Uterus (tissue), 2 donors: ENCODE measurements around the gene TOE1.

Experiments
- POLR2A ChIP-seq, 2 donors: fragments of 450-650 bp; IDR thresholded peaks; one replicate each; pipeline ENCODE4 v1.6.1; 2016; ENCODE audit warnings: antibody characterized with exemption in 2 of 2, mild to moderate bottlenecking in 1 of 2, moderate library complexity in 1 of 2
- TF ChIP-seq, protein P1 (sequence below), 4 experiments: fragments of 200-600 bp in 2 of 4; fragments of 450-650 bp in 2 of 4; sonication (generic) in 2 of 4; IDR thresholded peaks; one replicate each; pipeline ENCODE4 v1.5.1; 2016 to 2019; ENCODE audit warnings: antibody characterized with exemption in 4 of 4, mild to moderate bottlenecking in 2 of 4, moderate library complexity in 1 of 4

DNA sequence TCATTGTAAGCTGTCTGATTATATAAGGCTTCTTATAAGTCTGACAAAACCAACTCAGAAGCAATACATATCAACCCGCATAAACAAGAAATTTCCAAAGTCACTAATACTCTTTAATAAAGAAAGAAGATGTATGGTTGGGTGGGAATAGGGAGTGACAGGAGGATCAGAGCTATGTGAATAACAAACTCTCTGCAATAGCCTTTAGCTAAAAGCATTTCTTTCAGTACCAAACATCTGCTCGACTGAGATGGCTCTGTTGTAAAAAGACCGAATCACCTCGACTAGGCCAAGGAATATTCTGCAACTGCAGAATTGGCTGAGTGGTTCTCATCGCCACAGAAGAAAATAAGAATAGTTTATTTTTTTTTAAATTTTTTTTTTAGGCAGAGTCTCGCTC lies 39.6 kb downstream of the TOE1 start:
- no peak for TF ChIP-seq POLR2A (IDR thresholded peaks at IDR 0.05)
- TF ChIP-seq, protein P1, sequence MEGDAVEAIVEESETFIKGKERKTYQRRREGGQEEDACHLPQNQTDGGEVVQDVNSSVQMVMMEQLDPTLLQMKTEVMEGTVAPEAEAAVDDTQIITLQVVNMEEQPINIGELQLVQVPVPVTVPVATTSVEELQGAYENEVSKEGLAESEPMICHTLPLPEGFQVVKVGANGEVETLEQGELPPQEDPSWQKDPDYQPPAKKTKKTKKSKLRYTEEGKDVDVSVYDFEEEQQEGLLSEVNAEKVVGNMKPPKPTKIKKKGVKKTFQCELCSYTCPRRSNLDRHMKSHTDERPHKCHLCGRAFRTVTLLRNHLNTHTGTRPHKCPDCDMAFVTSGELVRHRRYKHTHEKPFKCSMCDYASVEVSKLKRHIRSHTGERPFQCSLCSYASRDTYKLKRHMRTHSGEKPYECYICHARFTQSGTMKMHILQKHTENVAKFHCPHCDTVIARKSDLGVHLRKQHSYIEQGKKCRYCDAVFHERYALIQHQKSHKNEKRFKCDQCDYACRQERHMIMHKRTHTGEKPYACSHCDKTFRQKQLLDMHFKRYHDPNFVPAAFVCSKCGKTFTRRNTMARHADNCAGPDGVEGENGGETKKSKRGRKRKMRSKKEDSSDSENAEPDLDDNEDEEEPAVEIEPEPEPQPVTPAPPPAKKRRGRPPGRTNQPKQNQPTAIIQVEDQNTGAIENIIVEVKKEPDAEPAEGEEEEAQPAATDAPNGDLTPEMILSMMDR (IDR thresholded peaks at IDR 0.05), result no peak
